Left lung (tissue), 10 donors: Measurements from ENCODE around the gene KNTC1. TPM values are rescaled to one million over a fixed set of nuclear protein-coding genes. Genes with fewer than 3 reads are reported as not detected.
"Not testable (repeated sequence)": the region's sequence is repeated elsewhere in the genome, so short reads cannot be mapped to it uniquely, and the experiment has no call there.

Experiments
- ATAC-seq: fragments of 200-7000 bp; cut with Tn5 transposase; one replicate; pipeline ENCODE4 v1.9.1; 2020; ENCODE audit warnings: moderate library complexity
- DNase-seq, 4 donors: peaks; one replicate each; pipeline ENCODE4 v3.0.0-alpha.2; 2013 to 2020
- H3K27ac ChIP-seq, 2 donors: fragments of 200-600 bp; sonication (generic) in 1 of 2; one replicate each; pipeline versions ENCODE4 v1.5.0 to v1.8.0; 2020 to 2021
- H3K27me3 ChIP-seq, 2 donors: fragments of 200-600 bp; sonication (generic) in 1 of 2; one replicate each; pipeline versions ENCODE4 v1.5.0 to v1.8.0; 2020 to 2021
- H3K36me3 ChIP-seq, 2 donors: fragments of 200-600 bp; sonication (generic) in 1 of 2; one replicate each; pipeline versions ENCODE4 v1.5.0 to v1.8.0; 2020 to 2021
- H3K4me1 ChIP-seq, 2 donors: fragments of 200-600 bp; one replicate each; pipeline ENCODE4 v1.8.0; 2021
- H3K4me3 ChIP-seq, 2 donors: fragments of 200-600 bp; sonication (generic) in 1 of 2; one replicate each; pipeline versions ENCODE4 v1.5.0 to v1.8.0; 2020 to 2021; ENCODE audit warnings: mild to moderate bottlenecking in 1 of 2
- H3K9me3 ChIP-seq, 2 donors: fragments of 200-600 bp; sonication (generic) in 1 of 2; one replicate each; pipeline versions ENCODE4 v1.5.0 to v1.8.0; 2020 to 2021
- intact Hi-C, 2 donors: fragments of 100-400 bp; cut with DNase I; formaldehyde crosslinking; loops; one replicate each; pipeline versions ENCODE4 v1.11.2 to v1.14.2; 2022
- polyA plus RNA-seq, 6 donors: library from polyadenylated mRNA; unstranded; fragments of 120-200 nt; gene quantifications; one replicate each; pipeline ENCODE4 v1.2.1, GENCODE V29; 2013; ENCODE audit not compliant: insufficient read length in 6 of 6
- total RNA-seq, 2 donors: library from RNA; stranded (reverse); fragmentation: NEBNext Ultra II Directional; extraction: Animal tissue kit (Norgen Biotek cat#: 25700); gene quantifications; one replicate each; pipeline ENCODE4 v1.2.1, GENCODE V29; 2021
- TF ChIP-seq, protein P1 (sequence below), 2 donors: fragments of 200-600 bp; sonication (generic) in 1 of 2; IDR thresholded peaks; one replicate each; pipeline versions ENCODE4 v1.5.0 to v1.8.0; 2021; ENCODE audit warnings: antibody characterized with exemption in 2 of 2
- donor health status: DM: no; HTN: yes; CAD: no.
- donor health status: DM: no; HTN: no; CAD: no.

Gene KNTC1
- total and polyA plus RNA-seq, 8 donors, result 13.6 to 64.7 (median 53.9) TPM

DNA sequence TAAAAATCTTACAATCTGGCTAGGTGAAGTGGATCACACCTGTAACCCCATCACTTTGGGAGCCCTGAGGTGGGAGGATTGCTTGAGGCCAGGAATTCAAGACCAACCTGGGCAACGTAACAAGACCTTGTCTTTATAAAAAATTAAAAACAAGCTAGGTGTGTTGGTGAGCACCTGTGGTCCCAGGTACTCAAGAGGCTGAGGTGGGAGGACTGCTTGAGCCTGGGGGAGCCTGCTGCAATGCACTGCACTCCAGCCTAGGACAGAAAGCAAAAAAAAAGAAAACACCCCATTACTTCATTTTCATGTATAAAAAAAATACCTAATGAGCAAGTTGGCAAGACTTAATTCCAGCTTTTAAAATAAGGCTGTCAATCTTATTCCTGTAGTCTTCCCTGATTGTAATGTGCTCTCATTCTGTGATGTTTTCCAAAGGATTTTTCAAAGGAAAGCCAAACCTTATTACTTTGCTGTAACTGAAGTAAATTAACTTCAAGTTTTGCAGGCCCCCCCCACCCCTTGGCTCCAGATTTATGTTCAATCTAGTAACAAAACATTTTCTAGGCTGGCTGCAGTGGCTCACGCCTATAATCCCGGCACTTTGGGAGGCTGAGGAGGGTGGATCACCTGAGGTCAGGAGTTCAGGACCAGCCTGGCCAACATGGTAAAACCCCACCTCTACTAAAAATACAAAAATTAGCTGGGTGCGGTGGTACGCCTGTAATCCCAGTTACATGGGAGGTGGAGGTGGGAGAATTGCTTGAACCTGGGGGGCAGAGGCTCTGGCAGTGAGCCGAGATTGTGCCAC is 23.1 kb upstream of the KNTC1 start:
- intact Hi-C loops, result no loop called here
- no peaks in the 10 kb centered on the region for H3K27me3 ChIP-seq

DNA sequence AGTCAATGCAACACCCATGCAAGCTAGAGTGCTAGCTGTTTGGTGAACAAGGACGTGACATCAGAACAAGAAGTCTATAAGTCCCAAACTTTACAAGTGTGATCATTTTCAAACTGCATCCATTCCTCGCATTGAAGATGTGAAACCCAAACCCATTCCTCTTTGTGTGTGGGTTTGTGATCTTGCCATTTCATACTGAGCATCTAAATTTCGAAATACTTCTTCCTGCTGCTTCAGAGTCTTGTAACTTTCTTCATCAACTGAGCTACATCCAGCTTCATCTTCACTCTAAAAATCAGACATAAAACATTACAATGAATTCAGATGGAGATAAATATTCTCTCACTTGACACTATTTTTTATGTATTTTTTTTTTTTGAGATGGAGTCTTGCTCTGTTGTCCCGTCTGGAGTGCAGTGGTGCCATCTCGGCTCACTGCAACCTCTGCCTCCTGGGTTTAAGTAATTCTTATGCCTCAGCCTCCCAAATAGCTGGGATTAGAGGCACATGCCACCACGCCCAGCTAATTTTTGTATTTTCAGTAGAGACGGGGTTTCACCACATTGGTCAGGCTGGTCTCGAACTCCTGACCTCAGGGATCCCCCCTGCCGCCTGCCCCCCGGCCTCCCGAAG is 21.5 kb upstream of the KNTC1 start:
- ATAC-seq, result no peak
- intact Hi-C loops, result no loop called here

More for the DNA sequence above, 23.1 kb upstream of the KNTC1 start:
- H3K4me3 ChIP-seq, result no peak overlapping the region
- peaks cover 13 to 66% of the 10 kb centered on the region in 2 donors for H3K36me3 ChIP-seq
- ATAC-seq, result no peak
- no peaks in the 10 kb centered on the region for H3K9me3 ChIP-seq
- TF ChIP-seq, protein P1, sequence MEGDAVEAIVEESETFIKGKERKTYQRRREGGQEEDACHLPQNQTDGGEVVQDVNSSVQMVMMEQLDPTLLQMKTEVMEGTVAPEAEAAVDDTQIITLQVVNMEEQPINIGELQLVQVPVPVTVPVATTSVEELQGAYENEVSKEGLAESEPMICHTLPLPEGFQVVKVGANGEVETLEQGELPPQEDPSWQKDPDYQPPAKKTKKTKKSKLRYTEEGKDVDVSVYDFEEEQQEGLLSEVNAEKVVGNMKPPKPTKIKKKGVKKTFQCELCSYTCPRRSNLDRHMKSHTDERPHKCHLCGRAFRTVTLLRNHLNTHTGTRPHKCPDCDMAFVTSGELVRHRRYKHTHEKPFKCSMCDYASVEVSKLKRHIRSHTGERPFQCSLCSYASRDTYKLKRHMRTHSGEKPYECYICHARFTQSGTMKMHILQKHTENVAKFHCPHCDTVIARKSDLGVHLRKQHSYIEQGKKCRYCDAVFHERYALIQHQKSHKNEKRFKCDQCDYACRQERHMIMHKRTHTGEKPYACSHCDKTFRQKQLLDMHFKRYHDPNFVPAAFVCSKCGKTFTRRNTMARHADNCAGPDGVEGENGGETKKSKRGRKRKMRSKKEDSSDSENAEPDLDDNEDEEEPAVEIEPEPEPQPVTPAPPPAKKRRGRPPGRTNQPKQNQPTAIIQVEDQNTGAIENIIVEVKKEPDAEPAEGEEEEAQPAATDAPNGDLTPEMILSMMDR (IDR thresholded peaks at IDR 0.05), result no peak
- H3K27ac ChIP-seq, result no peak overlapping the region
- DNase-seq, result no peak
- H3K4me1 ChIP-seq, result peaks cover 5 to 22% of the 10 kb centered on the region in 2 donors

DNA sequence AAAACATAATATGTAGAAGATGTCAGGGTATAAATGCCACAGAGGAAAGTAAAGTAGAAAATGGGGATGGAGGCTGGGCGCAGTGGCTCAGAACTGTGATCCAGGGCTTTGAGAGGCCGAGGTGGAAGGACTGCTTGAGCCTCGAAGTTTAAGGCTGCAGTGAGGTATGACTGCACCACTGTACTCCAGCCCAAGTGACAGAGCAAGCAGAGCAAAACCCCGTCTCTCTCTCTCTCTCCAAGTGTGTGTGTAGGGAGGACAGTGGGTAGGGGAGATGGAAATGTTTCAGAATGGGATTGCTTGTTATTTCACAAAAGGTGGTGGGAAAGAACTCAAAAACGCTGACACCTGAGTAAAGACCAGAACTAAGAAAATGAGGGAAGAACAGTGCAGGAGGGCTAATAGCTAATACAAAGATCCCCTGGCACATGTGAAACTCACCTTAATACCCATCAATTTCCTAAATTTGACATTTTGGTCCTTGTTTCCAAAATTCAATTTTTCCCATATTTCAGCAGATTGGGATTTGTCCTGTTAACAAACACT is 20.6 kb upstream of the KNTC1 start:
- Histone ChIP-seq H3K36me3 (peaks cover 13 to 91% of the 10 kb centered on the region in 2 donors), H3K27me3 (no peaks in the 10 kb centered on the region), H3K4me1 (peaks cover 0 to 7% of the 10 kb centered on the region in 2 donors), H3K4me3 (no peak overlapping the region), H3K27ac (no peak overlapping the region), H3K9me3 (no peaks in the 10 kb centered on the region)
- TF ChIP-seq, protein P1 (IDR thresholded peaks at IDR 0.05), result no peak
- no peak for ATAC-seq
- no peak for DNase-seq
- intact Hi-C loops, result no loop called here

More for the DNA sequence above, 21.5 kb upstream of the KNTC1 start:
- H3K9me3 ChIP-seq, result no peaks in the 10 kb centered on the region
- H3K4me3 ChIP-seq, result no peak overlapping the region
- no peak for DNase-seq
- peaks cover 0 to 12% of the 10 kb centered on the region in 2 donors for H3K4me1 ChIP-seq
- H3K36me3 ChIP-seq, result peaks cover 13 to 81% of the 10 kb centered on the region in 2 donors
- H3K27ac ChIP-seq, result no peak overlapping the region
- TF ChIP-seq, protein P1 (IDR thresholded peaks at IDR 0.05), result no peak
- H3K27me3 ChIP-seq, result no peaks in the 10 kb centered on the region

DNA sequence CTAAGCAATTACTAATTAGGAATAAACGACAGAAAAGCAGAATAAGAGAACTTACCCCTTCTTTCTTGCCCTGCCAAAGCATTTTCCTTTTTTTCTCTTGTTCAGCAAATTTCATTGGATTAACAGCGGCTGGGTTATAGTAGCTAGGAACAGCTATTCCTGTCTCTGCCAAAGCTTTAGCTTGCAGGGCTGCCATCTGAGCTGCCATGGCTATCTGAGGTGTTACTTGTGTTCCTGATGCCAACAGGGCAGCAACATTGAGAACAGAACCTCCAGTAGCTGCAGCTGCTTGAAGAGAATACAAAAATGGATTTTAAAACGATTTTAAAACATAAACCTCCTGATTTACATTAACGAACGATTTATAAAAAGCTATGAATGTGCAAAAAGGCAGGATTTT is 18.9 kb upstream of the KNTC1 start:
- H3K4me3 ChIP-seq, result no peak overlapping the region
- no peaks in the 10 kb centered on the region for H3K9me3 ChIP-seq
- intact Hi-C loops, result no loop called here
- H3K4me1 ChIP-seq, result no peaks in the 10 kb centered on the region
- no peak for DNase-seq
- H3K27me3 ChIP-seq, result no peaks in the 10 kb centered on the region
- no peak for ATAC-seq
- peaks cover 13 to 100% of the 10 kb centered on the region in 2 donors for H3K36me3 ChIP-seq
- TF ChIP-seq, protein P1 (IDR thresholded peaks at IDR 0.05), result no peak
- H3K27ac ChIP-seq, result no peak overlapping the region

DNA sequence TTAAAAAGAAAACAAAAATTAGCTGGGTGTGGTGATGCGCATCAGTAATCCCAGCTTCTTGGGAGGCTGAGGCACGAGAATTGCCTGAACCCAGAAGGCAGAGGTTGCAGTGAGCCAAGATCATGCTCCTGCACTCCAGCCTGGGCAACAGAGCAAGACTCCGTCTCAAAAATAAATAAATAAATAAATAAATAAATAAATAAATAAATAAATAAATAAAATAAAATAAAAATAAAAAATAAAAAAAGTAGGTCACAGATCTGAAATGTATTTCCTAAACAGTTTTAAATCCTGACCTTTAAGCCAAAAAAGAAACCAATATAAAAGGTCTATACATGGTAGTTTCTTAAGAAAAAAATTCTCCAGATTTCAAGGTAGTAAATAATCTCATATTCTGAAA is 14.0 kb upstream of the KNTC1 start:
- peaks cover 12 to 100% of the 10 kb centered on the region in 2 donors for H3K36me3 ChIP-seq
- intact Hi-C loops, ATAC-seq, H3K9me3 ChIP-seq, H3K4me3 ChIP-seq, H3K27ac ChIP-seq, H3K27me3 ChIP-seq, H3K4me1 ChIP-seq, DNase-seq: not testable (repeated sequence)
